HL-60 (cell line): ENCODE data around the gene ERVK3-1.

Source experiments
- DNase-seq, 2 experiments: peaks; one replicate each; pipeline ENCODE4 v3.0.0-alpha.2; 2010 to 2020; ENCODE audit warnings: low read depth in 1 of 2, low spot score in 1 of 2
- H3K27ac ChIP-seq: fragments of 250-450 bp; sonication (Bioruptor Pico); replicated peaks from 2 replicates; pipeline ENCODE4 v1.5.1; 2020; ENCODE audit warnings: mild to moderate bottlenecking, moderate library complexity
- H3K27me3 ChIP-seq: fragments of 250-450 bp; sonication (Bioruptor Pico); 2 replicates; pipeline ENCODE4 v1.5.1; 2021; ENCODE audit warnings: mild to moderate bottlenecking, moderate library complexity; ENCODE audit not compliant: insufficient read depth, poor library complexity, severe bottlenecking
- H3K4me3 ChIP-seq: replicated peaks from 2 replicates; pipeline ENCODE4 v1.5.1; 2011; ENCODE audit warnings: mild to moderate bottlenecking, control low read depth, low read length; ENCODE audit not compliant: insufficient read depth
- CTCF ChIP-seq: IDR thresholded peaks from one replicate; pipeline ENCODE4 v1.5.1; 2011; ENCODE audit warnings: low read length, control low read depth, inconsistent platforms; ENCODE audit not compliant: insufficient read depth
- GABPA ChIP-seq: IDR thresholded peaks from 2 replicates; pipeline ENCODE4 v1.6.1; 2012; ENCODE audit warnings: low read depth
- POLR2AphosphoS5 ChIP-seq: IDR thresholded peaks from 2 replicates; pipeline ENCODE4 v1.6.1; 2012; ENCODE audit warnings: low read depth
- REST ChIP-seq: IDR thresholded peaks from 2 replicates; pipeline ENCODE4 v1.6.1; 2012; ENCODE audit warnings: low read depth; ENCODE audit not compliant: insufficient replicate concordance
- SPI1 ChIP-seq: IDR thresholded peaks from 2 replicates; pipeline ENCODE4 v1.6.1; 2012; ENCODE audit warnings: low read depth, mild to moderate bottlenecking, borderline replicate concordance

The ERVK3-1 gene

GRCh38 chr19:58261968-58262921 lies 42.9 kb upstream of the ERVK3-1 start:
- Histone ChIP-seq H3K4me3 (no peak overlapping the region), H3K27ac (no peak overlapping the region), H3K27me3 (no peaks in the 10 kb centered on the region)
- DNase-seq, result no peak
- no peak for TF ChIP-seq SPI1
- peak; percentile 35; the same call in 1 of the 2 replicates for TF ChIP-seq POLR2AphosphoS5
- no peak for TF ChIP-seq CTCF
- TF ChIP-seq REST, result no peak
- TF ChIP-seq GABPA, result no peak

GRCh38 chr19:58262922-58263296 lies 42.3 kb upstream of the ERVK3-1 start:
- TF ChIP-seq POLR2AphosphoS5, result no peak
- TF ChIP-seq CTCF, result no peak
- TF ChIP-seq GABPA, result no peak
- TF ChIP-seq SPI1, result no peak
- no peak for TF ChIP-seq REST
- Histone ChIP-seq H3K4me3 (no peak overlapping the region), H3K27ac (no peak overlapping the region), H3K27me3 (no peaks in the 10 kb centered on the region)
- no peak for DNase-seq

- H3K27me3 ChIP-seq, result no peaks in the 10 kb centered on the region
- H3K4me3 ChIP-seq, result no peak overlapping the region
- DNase-seq, result no peak
- TF ChIP-seq GABPA (no peak), CTCF (no peak), POLR2AphosphoS5 (no peak), SPI1 (no peak), REST (no peak)
- no peak overlapping the region for H3K27ac ChIP-seq
Measured at GRCh38 chr19:58265100-58265499, 40.1 kb upstream of the ERVK3-1 start.
